ENCODE data around the gene MYO5B. TPM values are rescaled to one million over a fixed set of nuclear protein-coding genes. Genes with fewer than 3 reads are reported as not detected.
A peak's percentile ranks its signal among the peaks of the same experiment; 100 is the strongest.
"Not testable (repeated sequence)": the region's sequence is repeated elsewhere in the genome, so short reads cannot be mapped to it uniquely, and the experiment has no call there.

The MYO5B gene
- total RNA-seq (10 to 100 TPM; 23.8 to 25.5 TPM), polyA plus RNA-seq (ENCODE audit: insufficient read length in 6 of 6) (10 to 100 TPM in 4 of 6 donors, 1 to 10 TPM in 2; 9.0 to 14.1 (median 11.4) TPM)
- long read RNA-seq, donor 1 = 0 reads
- long read RNA-seq, donor 2 = 0 reads
- long read RNA-seq, donor 3, partial matches to known transcripts = 0 of 1 reads
- long read RNA-seq, donor 3, other reads (novel, unspliced or antisense) = 0 of 1 reads
- long read RNA-seq, donor 4, transcript MYO5B-207 (9 exons, 1,693 nt) = major isoform, 5 of 7 reads
- long read RNA-seq, donor 4, partial matches to known transcripts = 2 of 7 reads
- long read RNA-seq, donor 4, other reads (novel, unspliced or antisense) = 0 of 7 reads
- long read RNA-seq, donor 5, partial matches to known transcripts = 0 of 1 reads
- long read RNA-seq, donor 5, other reads (novel, unspliced or antisense) = 0 of 1 reads
- long read RNA-seq, donor 6 = 0 reads
- long read RNA-seq, donor 7 = 0 reads
- long read RNA-seq, donor 8 = 0 reads
- long read RNA-seq, donor 9 = 0 reads
- long read RNA-seq, donor 10, transcript MYO5B-207 (9 exons, 1,693 nt) = major isoform, 10 of 12 reads
- long read RNA-seq, donor 10, partial matches to known transcripts = 1 of 12 reads
- long read RNA-seq, donor 10, other reads (novel, unspliced or antisense) = 1 of 12 reads
- long read RNA-seq, donor 11 = 0 reads
- long read RNA-seq, donor 12 = 0 reads

DNA sequence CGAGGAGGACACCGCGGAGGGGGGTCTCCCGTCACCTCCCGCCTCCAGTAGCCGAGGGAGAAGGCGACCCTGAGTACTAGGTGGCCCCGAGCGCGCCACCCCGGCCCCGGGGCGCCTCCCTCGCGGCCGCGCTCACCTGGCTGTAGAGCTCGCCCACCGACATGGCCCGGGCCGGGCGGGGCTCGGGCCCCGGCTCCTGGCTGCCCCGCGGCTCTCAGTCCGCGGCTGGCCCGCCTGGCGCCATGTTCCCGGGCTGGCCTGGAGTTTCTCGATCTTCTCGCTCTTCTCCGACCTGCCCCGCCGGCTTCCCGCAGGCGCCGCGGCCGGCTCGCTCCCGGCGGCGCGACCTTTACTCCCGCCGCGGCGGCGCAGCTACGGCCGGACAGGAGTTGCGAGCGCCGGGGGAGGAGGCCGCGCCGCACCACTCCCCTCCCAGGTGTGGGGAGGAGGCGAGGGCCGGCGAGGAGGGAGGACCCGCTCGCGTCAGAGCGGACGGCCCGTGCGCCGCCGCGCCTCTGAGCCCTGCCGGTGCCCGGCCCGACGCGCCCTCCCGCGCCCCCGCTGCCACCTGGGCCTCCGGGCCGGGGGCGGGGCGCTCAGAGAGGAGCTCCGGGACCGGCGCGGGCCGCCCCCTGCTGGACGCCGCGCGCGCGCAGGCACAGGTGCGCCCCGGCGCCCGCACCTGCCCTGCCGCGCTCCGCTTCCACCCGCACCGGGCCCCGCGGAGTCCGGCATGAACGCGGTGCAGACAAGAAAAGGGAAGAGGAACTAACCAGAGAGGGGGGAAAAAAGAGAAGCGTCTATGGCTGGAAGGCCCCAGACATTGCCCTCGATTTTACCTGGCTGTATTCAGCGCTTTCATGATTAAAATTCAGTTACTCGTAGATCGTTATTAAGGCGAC is at the start of gene MYO5B:
Gene MYO5B (minus strand): TSS at position 517 of the 902 bp plus-strand sequence. CDS start 354 bp downstream, at position 163.
- H3K27me3 ChIP-seq = peaks cover 41 to 91% of the 10 kb centered on the region in 2 donors
- intact Hi-C loops (cut with DNase I) = no loop called here
- DNase-seq (peak in 3 of 4 donors; percentile 72 to 91 (median 73)), ATAC-seq (peak; percentile 95)
- H3K27ac ChIP-seq = peak within 1 kb of the TSS in 1 of 2 donors; percentile 60
- no peaks in the 10 kb centered on the region for H3K36me3 ChIP-seq
- peak within 1 kb of the TSS; percentile 38 to 42 for H3K4me3 ChIP-seq
- TF ChIP-seq, protein P1, sequence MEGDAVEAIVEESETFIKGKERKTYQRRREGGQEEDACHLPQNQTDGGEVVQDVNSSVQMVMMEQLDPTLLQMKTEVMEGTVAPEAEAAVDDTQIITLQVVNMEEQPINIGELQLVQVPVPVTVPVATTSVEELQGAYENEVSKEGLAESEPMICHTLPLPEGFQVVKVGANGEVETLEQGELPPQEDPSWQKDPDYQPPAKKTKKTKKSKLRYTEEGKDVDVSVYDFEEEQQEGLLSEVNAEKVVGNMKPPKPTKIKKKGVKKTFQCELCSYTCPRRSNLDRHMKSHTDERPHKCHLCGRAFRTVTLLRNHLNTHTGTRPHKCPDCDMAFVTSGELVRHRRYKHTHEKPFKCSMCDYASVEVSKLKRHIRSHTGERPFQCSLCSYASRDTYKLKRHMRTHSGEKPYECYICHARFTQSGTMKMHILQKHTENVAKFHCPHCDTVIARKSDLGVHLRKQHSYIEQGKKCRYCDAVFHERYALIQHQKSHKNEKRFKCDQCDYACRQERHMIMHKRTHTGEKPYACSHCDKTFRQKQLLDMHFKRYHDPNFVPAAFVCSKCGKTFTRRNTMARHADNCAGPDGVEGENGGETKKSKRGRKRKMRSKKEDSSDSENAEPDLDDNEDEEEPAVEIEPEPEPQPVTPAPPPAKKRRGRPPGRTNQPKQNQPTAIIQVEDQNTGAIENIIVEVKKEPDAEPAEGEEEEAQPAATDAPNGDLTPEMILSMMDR (IDR thresholded peaks at IDR 0.05) = peak; percentile 25 to 32
- peaks cover 0 to 7% of the 10 kb centered on the region in 2 donors for H3K4me1 ChIP-seq
- no peaks in the 10 kb centered on the region for H3K9me3 ChIP-seq

DNA sequence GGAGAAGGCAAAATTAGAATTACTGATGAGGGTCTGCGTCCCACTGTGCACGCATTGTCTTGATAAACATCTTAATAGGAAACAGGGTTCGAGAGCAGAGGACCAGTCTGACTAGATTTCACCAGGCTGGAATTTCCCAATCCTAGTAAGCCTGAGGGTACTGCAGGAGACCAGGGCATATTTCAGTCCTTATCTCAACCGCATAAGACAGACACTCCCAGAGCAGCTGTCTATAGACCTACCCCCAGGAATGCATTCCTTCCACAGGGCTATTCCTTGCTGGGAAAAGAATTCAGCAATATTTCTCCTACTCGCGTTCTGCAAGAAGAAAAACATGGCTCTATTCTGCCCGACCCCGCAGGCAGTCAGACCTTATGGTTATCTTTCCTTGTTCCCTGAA is 46.8 kb upstream of the MYO5B start:
- ATAC-seq; H3K36me3 ChIP-seq; H3K27me3 ChIP-seq; intact Hi-C loops (cut with DNase I); H3K4me3 ChIP-seq; H3K4me1 ChIP-seq; H3K27ac ChIP-seq; DNase-seq: not testable (repeated sequence)
- peaks cover 0 to 19% of the 10 kb centered on the region in 2 donors for H3K9me3 ChIP-seq

DNA sequence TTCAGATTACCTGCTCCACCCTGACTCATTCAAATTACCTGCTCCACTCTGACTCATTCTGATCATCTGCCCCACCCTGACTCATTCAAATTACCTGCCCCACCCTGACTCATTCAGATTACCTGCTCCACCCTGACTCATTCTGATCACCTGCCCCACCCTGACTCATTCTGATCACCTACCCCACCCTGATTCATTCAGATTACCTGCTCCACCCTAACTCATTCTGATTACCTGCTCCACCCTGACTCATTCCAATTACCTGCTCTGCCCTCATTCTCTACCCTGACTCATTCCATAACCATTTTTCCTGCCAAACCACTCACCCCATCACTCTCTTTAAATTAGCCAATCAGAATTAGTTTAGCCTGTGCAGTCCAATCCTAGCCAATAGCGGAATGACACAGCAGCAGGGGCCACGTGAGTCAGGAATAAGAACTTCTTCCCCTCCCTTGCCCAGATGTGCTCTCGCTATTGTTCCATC is 45.2 kb upstream of the MYO5B start:
- H3K4me1 ChIP-seq = no peaks in the 10 kb centered on the region
- H3K4me3 ChIP-seq = no peak overlapping the region
- H3K9me3 ChIP-seq = peaks cover 0 to 19% of the 10 kb centered on the region in 2 donors
- DNase-seq (no peak), ATAC-seq (no peak)
- TF ChIP-seq, protein P1 (IDR thresholded peaks at IDR 0.05) = no peak
- H3K27ac ChIP-seq = no peak overlapping the region
- intact Hi-C loops (cut with DNase I) = no loop called here
- no peaks in the 10 kb centered on the region for H3K36me3 ChIP-seq
- no peaks in the 10 kb centered on the region for H3K27me3 ChIP-seq

DNA sequence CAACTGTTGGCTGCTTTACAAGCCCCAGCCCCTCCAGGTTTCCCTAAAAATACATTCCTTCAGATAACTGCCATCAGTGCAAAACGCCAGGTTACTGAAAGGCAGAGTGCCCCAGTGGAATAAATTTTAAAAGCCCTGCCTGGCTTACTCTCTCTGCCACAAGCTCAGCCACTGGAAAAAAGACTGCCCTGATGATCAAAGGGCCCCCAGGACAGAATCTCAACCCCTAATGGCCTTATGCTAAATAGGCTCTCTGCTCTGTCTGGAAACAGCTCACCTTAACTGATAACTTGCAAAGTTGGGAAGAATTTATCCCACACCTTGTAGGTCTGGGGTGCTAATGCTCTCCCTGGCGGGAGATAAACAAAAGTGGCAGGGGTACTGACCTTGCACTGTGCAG is 37.5 kb upstream of the MYO5B start:
- no peaks in the 10 kb centered on the region for H3K4me1 ChIP-seq
- no peaks in the 10 kb centered on the region for H3K36me3 ChIP-seq
- no peaks in the 10 kb centered on the region for H3K9me3 ChIP-seq
- H3K4me3 ChIP-seq = no peak overlapping the region
- TF ChIP-seq, protein P1 (IDR thresholded peaks at IDR 0.05) = no peak
- no peak overlapping the region for H3K27ac ChIP-seq
- no peak for ATAC-seq
- DNase-seq = no peak
- no peaks in the 10 kb centered on the region for H3K27me3 ChIP-seq
- intact Hi-C loops (cut with DNase I) = no loop called here

DNA sequence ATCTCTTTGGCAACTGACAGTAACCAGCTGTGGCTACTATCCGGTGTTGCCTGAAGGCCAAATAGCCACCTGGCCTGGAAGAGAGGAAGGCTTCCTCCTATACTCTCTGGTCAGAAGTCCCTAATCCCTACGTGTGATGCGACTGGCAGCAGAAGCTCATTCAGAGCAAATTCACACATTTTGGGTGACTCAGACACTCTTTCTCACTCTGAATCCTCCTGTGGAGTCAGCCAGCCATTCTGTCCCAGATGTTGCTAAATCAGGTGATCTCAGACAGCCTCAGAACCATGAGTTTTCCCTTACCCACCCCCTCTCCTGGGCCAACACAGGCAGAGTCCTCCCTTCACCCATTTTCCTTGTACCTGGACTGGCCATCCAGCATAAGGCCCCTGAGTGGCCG is 36.7 kb upstream of the MYO5B start:
- ATAC-seq (no peak), DNase-seq (no peak)
- no peak overlapping the region for H3K27ac ChIP-seq
- H3K4me3 ChIP-seq = no peak overlapping the region
- no peaks in the 10 kb centered on the region for H3K4me1 ChIP-seq
- H3K9me3 ChIP-seq = no peaks in the 10 kb centered on the region
- H3K27me3 ChIP-seq = no peaks in the 10 kb centered on the region
- TF ChIP-seq, protein P1 (IDR thresholded peaks at IDR 0.05) = no peak
- no peaks in the 10 kb centered on the region for H3K36me3 ChIP-seq
- intact Hi-C loops (cut with DNase I) = no loop called here

DNA sequence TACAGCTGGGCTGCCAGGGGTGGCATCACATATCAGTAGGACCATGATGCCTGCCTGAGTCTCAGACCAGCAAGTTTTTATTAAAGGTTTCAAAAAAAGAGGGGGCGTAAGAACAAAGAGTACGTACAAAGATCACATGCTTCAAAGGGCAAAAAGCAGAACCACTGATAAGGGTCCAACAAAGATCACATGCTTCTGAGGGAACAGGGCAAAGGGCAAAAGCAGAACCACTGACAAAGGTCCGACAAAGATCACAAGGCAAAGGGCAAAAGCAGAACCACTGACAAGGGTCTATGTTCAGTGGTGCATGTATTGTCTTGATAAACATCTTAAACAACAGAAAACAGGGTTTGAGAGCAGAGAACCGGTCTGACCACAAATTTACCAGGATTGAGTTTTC is 25.3 kb upstream of the MYO5B start:
- not testable (repeated sequence) for H3K27ac ChIP-seq

More for the DNA sequence above, 25.3 kb upstream of the MYO5B start:
- peaks cover 0 to 20% of the 10 kb centered on the region in 2 donors for H3K27me3 ChIP-seq
- not testable (repeated sequence) for H3K4me1 ChIP-seq, DNase-seq, ATAC-seq, H3K36me3 ChIP-seq, H3K4me3 ChIP-seq
- intact Hi-C loops (cut with DNase I) = loop anchor here in 1 of 2 donors (10.0 kb wide), 1 partner anchor 135 kb away; no protein-coding TSS in a partner anchor
- H3K9me3 ChIP-seq = peaks cover 0 to 17% of the 10 kb centered on the region in 2 donors
